ENCODE results near the gene CREB5.

Gene CREB5

GRCh38 chr7:28678431-28678965 lies 266.2 kb downstream of the CREB5 start:
- DNase-seq, result no peak

- DNase-seq, result no peak
Measured at GRCh38 chr7:28681693-28682310, 269.5 kb downstream of the CREB5 start.

GRCh38 chr7:28682801-28683200 lies 270.5 kb downstream of the CREB5 start:
- DNase-seq, result no peak

- DNase-seq, result peak in 3 of 56 donors; percentile 17 to 54 (median 38)
Measured at GRCh38 chr7:28684650-28685241, 272.4 kb downstream of the CREB5 start.

- DNase-seq, result peak in 35 of 56 donors; percentile 5 to 83 (median 49)
Measured at GRCh38 chr7:28685242-28685643, 272.9 kb downstream of the CREB5 start.

GRCh38 chr7:28685644-28686417 lies 273.5 kb downstream of the CREB5 start:
- peak; percentile 30 to 97 (median 90) for DNase-seq

- peak in 14 of 56 donors; percentile 7 to 59 (median 23) for DNase-seq
Measured at GRCh38 chr7:28686418-28686800, 274.1 kb downstream of the CREB5 start.

- no peak for DNase-seq
Measured at GRCh38 chr7:28687537-28687936, 275.2 kb downstream of the CREB5 start.

GRCh38 chr7:28688174-28688573 lies 275.9 kb downstream of the CREB5 start:
- no peak for DNase-seq

- DNase-seq, result no peak
Measured at GRCh38 chr7:28688651-28689050, 276.3 kb downstream of the CREB5 start.

GRCh38 chr7:28695300-28696295 lies 283.3 kb downstream of the CREB5 start:
- peak in 3 of 56 donors; percentile 16 to 20 (median 19) for DNase-seq

GRCh38 chr7:28697913-28698563 lies 285.7 kb downstream of the CREB5 start:
- DNase-seq, result no peak

GRCh38 chr7:28698840-28699239 lies 286.5 kb downstream of the CREB5 start:
- DNase-seq, result no peak

GRCh38 chr7:28700096-28700495 lies 287.8 kb downstream of the CREB5 start:
- peak in 1 of 56 donors; percentile 6 for DNase-seq

- no peak for DNase-seq
Measured at GRCh38 chr7:28700790-28701203, 288.5 kb downstream of the CREB5 start.

GRCh38 chr7:28701731-28702130 lies 289.4 kb downstream of the CREB5 start:
- DNase-seq, result no peak

GRCh38 chr7:28702171-28702570 lies 289.9 kb downstream of the CREB5 start:
- no peak for DNase-seq

- DNase-seq, result no peak
Measured at GRCh38 chr7:28703037-28703765, 290.9 kb downstream of the CREB5 start.

- DNase-seq, result no peak
Measured at GRCh38 chr7:28704706-28705105, 292.4 kb downstream of the CREB5 start.

- DNase-seq, result no peak
Measured at GRCh38 chr7:28705350-28705749, 293.0 kb downstream of the CREB5 start.
